ENCODE results near the gene LPO. TPM values are rescaled to one million over a fixed set of nuclear protein-coding genes. Genes with fewer than 3 reads are reported as not detected.
A peak's percentile ranks its signal among the peaks of the same experiment; 100 is the strongest.

LPO gene
- total RNA-seq, 2 experiments from 2014 or later, result not detected

DNA sequence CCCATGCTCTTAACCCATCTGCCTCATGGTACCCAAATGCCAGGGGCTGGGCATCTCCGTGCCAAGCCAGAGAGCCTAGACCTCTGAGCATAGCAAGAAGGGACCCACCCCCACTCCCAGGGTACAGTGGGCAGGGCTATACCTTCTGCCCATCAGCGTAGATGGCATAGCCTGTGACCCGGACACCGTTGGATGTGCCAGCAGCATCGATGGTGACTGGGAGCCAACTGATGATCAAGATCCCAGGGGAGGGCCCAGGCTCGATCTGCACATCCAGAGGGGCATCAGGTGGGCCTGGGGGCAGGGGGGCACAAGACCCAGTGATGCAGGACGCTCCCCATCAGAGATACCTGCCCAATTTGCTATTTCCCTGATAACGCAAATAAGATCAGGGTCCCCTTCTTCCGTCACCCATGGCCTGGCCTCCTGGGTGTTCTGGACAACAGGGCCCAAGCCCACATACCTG, 73.1 kb downstream of the LPO start:
- Mint-ChIP-seq H3K9me3 (no peaks in the 10 kb centered on the region), H3K4me3 (no peak overlapping the region), H3K36me3 (ENCODE audit: low read depth) (peaks cover 3% of the 10 kb centered on the region), H3K4me1 (ENCODE audit: low read depth) (no peaks in the 10 kb centered on the region), H3K27ac (no peak overlapping the region), H3K27me3 (ENCODE audit: low read depth) (no peaks in the 10 kb centered on the region)
- intact Hi-C loops (cut with micrococcal nuclease), result no loop called here
- CTCF ChIA-PET, result interaction anchor here (0.6 to 1.7 kb wide), 2 partner anchors 106 to 191 kb away, joined by 3 to 4 read pairs; partner anchors contain the start of gene RNF43
- DNase-seq, result peak; percentile 2

DNA sequence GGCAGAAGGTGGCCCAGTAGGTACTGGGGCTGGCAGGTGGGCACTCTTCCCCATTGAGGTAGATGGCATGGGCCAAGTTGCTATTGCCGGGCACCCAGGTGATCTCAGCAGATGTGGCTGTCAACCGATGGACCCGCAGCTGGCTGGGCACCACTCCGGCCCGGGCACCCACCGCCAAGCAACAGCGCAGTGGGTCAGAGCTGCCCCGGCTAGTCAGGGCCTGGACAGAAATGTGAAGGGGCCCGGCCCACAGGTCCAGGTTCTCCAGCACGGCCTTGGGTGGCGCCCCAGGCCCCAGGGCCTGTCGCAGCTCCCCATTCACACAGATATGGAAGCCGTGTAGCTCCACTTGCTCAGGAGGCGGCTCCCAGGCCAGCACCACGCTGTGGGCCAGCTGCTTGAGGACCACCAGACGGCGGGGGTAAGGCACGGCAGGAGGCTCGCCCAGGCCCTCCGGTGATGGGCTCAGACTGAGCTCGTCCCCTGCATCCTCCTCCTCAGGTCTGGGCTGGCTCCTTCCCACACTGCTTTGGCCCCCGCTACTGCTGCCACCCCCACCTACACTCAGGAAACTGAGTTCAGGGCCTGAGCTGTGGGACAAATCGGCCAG, 73.7 kb downstream of the LPO start:
- Mint-ChIP-seq H3K4me1 (ENCODE audit: low read depth) (no peaks in the 10 kb centered on the region), H3K4me3 (no peak overlapping the region), H3K36me3 (ENCODE audit: low read depth) (peaks cover 3% of the 10 kb centered on the region), H3K27ac (no peak overlapping the region), H3K9me3 (no peaks in the 10 kb centered on the region), H3K27me3 (ENCODE audit: low read depth) (no peaks in the 10 kb centered on the region)
- DNase-seq, result no peak
- CTCF ChIA-PET, result interaction anchor here (0.8 to 2.9 kb wide), 3 partner anchors 8 to 136 kb away, joined by 3 to 10 read pairs (median 5); no protein-coding TSS in a partner anchor
- intact Hi-C loops (cut with micrococcal nuclease), result no loop called here

DNA sequence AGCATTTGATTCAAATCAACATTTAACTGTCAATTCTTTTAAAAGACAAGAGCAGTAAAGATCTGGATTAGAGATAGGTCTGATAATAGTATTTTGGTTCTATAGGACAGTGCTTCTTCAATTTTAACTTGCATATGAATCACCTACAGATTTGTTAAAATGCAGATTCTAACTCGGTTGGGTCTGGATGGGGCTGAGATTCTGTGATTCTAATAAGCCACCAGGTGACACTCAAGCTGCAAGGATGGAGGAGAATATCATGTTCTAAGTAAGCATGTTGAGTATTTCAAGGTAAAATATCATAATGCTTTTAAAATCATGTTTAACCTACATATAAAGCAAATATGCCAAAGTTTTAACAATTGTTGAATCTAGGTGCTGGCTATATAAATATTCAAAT, 74.4 kb downstream of the LPO start:
- H3K9me3 Mint-ChIP-seq, result no peaks in the 10 kb centered on the region
- no peak overlapping the region for H3K27ac Mint-ChIP-seq
- H3K36me3 Mint-ChIP-seq (ENCODE audit: low read depth), result peaks cover 5% of the 10 kb centered on the region
- no peak overlapping the region for H3K4me3 Mint-ChIP-seq
- peak; percentile 3 for DNase-seq
- H3K27me3 Mint-ChIP-seq (ENCODE audit: low read depth), result no peaks in the 10 kb centered on the region
- peaks cover 7% of the 10 kb centered on the region for H3K4me1 Mint-ChIP-seq (ENCODE audit: low read depth)
- CTCF ChIA-PET, result interaction anchor here (0.7 to 2.9 kb wide), 4 partner anchors 9 to 135 kb away, joined by 3 to 10 read pairs (median 4); no protein-coding TSS in a partner anchor
- intact Hi-C loops (cut with micrococcal nuclease), result no loop called here

DNA sequence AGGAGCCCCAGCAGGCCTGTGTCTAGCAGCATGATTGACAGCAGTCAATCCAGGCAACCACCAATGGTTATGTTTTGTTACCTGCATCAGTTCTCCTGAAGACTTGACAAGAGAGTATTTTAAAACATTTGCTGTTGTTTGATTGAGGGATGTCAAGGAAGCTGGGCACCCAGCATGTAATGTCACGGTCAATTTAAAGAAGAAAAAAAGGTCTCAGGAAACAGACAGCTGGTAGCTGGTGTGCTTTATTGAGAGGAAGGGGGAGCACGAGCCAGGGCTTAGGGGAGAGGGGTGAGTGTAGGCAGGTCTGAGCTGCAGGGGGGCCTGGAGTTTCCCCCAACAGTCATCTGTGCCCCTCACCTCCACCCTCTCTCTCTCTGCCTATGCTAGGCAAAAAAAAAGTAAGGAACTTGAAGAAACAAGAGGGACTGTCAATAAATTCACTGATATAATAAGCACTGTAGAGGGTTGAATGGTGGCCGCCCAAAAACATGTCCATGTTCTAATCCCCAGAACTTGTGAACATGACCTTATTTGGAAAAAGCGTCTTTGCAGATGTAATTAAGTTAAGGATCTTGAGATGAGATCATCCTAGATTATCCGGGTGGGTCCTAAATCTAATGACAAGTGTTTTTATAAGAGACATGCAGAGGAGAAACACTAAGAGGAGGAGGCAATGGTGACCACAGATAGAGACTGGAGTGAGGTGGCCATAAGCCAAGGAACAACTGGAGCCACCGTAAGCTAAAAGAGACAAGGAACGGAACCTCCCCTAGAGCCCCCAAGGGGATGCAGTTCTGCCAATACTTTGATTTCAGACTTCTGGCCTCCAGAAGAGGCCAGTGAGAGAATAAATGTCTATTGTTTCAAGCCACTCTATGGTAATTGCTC, 75.7 kb downstream of the LPO start:
- peaks cover 11% of the 10 kb centered on the region for H3K4me1 Mint-ChIP-seq (ENCODE audit: low read depth)
- CTCF ChIA-PET, result interaction anchor here (0.5 to 5.5 kb wide), 8 partner anchors 9 to 174 kb away, joined by 3 to 92 read pairs (median 3); partner anchors contain the start of gene HSF5
- H3K36me3 Mint-ChIP-seq (ENCODE audit: low read depth), result peaks cover 4% of the 10 kb centered on the region
- H3K27me3 Mint-ChIP-seq (ENCODE audit: low read depth), result no peaks in the 10 kb centered on the region
- H3K9me3 Mint-ChIP-seq, result no peaks in the 10 kb centered on the region
- no peak for DNase-seq
- no peak overlapping the region for H3K27ac Mint-ChIP-seq
- intact Hi-C loops (cut with micrococcal nuclease), result no loop called here
- H3K4me3 Mint-ChIP-seq, result no peak overlapping the region

DNA sequence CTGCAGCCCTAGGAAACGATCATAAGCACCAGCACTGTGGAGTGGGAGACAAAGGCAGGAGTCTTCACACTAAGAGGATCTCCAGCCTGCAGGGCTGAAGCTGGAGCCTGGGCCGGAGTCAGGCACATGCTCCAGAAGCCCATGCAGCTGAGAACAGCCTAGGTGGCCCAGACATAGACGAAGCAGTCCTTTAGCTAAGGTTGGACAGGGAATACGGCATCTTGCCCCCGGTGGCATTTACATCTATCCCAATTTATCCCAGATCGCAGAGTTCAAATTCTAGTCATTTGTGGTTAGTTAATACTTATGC, 76.3 kb downstream of the LPO start:
- Mint-ChIP-seq H3K27ac (no peak overlapping the region), H3K9me3 (no peaks in the 10 kb centered on the region), H3K4me3 (no peak overlapping the region), H3K4me1 (ENCODE audit: low read depth) (peaks cover 11% of the 10 kb centered on the region), H3K27me3 (ENCODE audit: low read depth) (no peaks in the 10 kb centered on the region), H3K36me3 (ENCODE audit: low read depth) (peaks cover 2% of the 10 kb centered on the region)
- intact Hi-C loops (cut with micrococcal nuclease), result no loop called here
- CTCF ChIA-PET, result interaction anchor here (0.8 to 5.5 kb wide), 6 partner anchors 9 to 173 kb away, joined by 3 to 92 read pairs (median 6); partner anchors contain the start of genes HSF5 and RNF43
- DNase-seq, result no peak

DNA sequence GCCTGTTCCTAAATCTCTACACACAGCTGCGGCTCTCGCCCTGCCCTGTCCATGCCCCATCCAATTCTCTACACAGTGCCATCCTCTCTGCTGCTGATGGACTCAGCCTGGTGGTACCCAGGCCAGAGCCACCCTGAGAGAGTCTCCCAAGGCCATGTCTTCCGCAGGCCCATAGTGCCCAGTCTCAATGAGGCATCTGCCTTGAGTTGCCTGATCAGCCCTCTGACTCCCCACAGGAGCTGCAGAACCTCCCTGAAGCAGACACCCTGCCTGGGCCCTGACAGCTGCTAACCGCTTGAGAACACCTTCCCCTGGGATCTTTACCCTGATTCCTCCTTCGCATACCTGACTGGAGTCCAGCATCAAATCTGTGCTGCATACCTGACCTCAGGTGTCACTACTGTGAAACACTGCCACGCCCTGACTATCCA, 76.9 kb downstream of the LPO start:
- DNase-seq, result peak; percentile 3
- Mint-ChIP-seq H3K36me3 (ENCODE audit: low read depth) (peaks cover 2% of the 10 kb centered on the region), H3K27ac (no peak overlapping the region), H3K9me3 (no peaks in the 10 kb centered on the region), H3K27me3 (ENCODE audit: low read depth) (no peaks in the 10 kb centered on the region), H3K4me1 (ENCODE audit: low read depth) (peaks cover 11% of the 10 kb centered on the region), H3K4me3 (no peak overlapping the region)
- intact Hi-C loops (cut with micrococcal nuclease), result no loop called here
- CTCF ChIA-PET, result interaction anchor here (1.0 to 5.5 kb wide), 8 partner anchors 8 to 173 kb away, joined by 3 to 92 read pairs (median 10); partner anchors contain the start of genes HSF5 and RNF43

DNA sequence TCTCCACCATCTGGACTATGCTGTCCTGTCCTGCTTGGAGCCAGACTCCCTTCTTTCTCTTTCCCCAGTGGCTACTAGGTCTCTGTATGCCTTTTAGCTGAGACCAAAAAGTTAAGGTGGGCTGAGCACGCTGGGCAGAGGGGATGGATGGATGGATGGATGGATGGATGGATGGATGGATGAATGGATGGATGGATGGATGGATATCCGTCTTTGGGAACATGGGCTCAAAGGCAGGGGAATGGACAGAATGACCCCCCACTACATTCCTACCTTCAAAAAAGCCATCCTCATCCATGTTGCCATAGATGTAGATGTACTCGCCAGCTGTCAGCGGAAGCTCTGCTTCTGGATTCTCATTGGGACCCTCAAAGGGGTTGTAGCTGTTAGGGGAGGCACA, 77.4 kb downstream of the LPO start:
- no peaks in the 10 kb centered on the region for H3K9me3 Mint-ChIP-seq
- H3K36me3 Mint-ChIP-seq (ENCODE audit: low read depth), result peaks cover 2% of the 10 kb centered on the region
- H3K4me1 Mint-ChIP-seq (ENCODE audit: low read depth), result peaks cover 11% of the 10 kb centered on the region
- intact Hi-C loops (cut with micrococcal nuclease), result loop anchor here (2.0 kb wide), 1 partner anchor 67 kb away; no protein-coding TSS in a partner anchor
- no peak overlapping the region for H3K27ac Mint-ChIP-seq
- CTCF ChIA-PET, result interaction anchor here (0.5 to 5.5 kb wide), 8 partner anchors 12 to 172 kb away, joined by 3 to 92 read pairs (median 8); partner anchors contain the start of genes HSF5 and RNF43
- H3K4me3 Mint-ChIP-seq, result no peak overlapping the region
- peak; percentile 1 for DNase-seq
- H3K27me3 Mint-ChIP-seq (ENCODE audit: low read depth), result no peaks in the 10 kb centered on the region

DNA sequence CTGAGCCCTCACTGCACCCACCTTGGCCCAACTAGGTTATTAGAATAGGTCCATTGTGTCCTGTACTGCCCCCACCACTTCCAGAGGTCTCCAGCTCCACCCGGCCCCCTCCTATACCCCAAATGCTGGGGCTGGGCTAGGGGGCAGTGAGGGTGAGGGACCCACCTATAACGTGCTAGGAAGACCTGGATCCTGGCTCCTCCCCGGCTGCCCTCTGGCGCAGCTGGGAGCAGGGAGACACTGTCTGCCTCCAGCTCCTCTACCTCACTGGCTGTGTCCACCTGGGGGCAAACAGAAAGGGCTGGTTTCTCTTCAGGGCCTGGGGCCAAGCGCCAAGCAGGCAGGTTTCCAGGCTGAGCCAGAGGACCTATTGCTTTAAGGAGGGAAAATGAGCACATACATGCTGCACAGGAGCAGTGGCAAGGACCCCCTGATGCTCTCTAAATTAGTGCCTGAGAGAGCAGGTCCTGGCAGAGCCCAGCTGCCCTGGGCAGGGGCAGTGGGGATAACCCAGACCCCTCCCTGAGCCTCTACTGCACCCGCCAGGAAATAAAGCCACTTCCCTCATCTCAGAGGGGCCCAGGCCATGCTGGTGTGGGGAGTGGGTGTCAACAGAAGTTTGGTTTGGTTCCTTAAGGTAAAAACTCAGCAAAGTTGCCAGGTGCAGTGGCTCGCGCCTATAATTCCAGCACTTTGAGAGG, 78.0 kb downstream of the LPO start:
- Mint-ChIP-seq H3K9me3 (no peaks in the 10 kb centered on the region), H3K27ac (peak overlapping the region; percentile 81), H3K4me3 (no peak overlapping the region), H3K4me1 (ENCODE audit: low read depth) (peaks cover 11% of the 10 kb centered on the region), H3K36me3 (ENCODE audit: low read depth) (peaks cover 2% of the 10 kb centered on the region), H3K27me3 (ENCODE audit: low read depth) (no peaks in the 10 kb centered on the region)
- peak; percentile 3 for DNase-seq
- CTCF ChIA-PET, result interaction anchor here (0.5 to 5.5 kb wide), 31 partner anchors 8 to 175 kb away, joined by 3 to 92 read pairs (median 7); partner anchors contain the start of genes HSF5, RNF43 and SUPT4H1
- intact Hi-C loops (cut with micrococcal nuclease), result loop anchor here (2.0 kb wide), 1 partner anchor 68 kb away; no protein-coding TSS in a partner anchor

DNA sequence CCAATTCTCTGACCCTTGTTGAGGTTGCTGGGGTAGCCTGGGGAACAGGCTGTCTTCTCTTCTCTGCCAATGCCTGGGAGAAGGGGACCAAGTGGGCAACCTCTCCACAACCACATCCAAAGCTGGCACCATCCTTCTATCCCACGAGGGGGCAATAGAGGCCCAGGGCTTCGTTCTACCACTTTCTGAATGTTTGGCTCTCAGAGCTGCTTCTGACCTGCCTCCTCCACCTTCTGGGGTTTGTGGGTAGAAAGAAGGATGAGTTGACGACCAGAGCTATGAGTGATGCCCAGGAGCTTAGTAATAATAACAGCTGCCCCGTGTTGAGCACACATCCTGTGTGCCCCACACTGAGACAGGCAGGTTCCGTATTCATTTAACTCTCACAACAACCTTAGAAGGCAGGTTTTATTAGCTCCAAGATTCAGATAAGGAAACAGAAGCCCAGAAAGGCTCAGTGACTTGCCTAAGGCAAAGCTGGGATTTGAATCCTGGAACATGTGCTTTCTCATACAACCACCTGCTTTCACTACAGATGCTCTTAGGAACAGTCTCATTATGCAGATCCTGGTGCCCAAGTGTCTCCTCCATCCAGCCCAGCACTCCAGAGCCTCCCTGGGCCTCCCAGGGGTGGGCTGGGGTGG, 79.2 kb downstream of the LPO start:
- intact Hi-C loops (cut with micrococcal nuclease), result loop anchor here (1.0 to 2.0 kb wide), 8 partner anchors 12 to 201 kb away; partner anchors contain the start of genes RNF43 and SUPT4H1
- peaks cover 11% of the 10 kb centered on the region for H3K4me1 Mint-ChIP-seq (ENCODE audit: low read depth)
- peak overlapping the region; percentile 81 for H3K27ac Mint-ChIP-seq
- H3K9me3 Mint-ChIP-seq, result no peaks in the 10 kb centered on the region
- no peaks in the 10 kb centered on the region for H3K27me3 Mint-ChIP-seq (ENCODE audit: low read depth)
- DNase-seq, result peak; percentile 88
- no peak overlapping the region for H3K4me3 Mint-ChIP-seq
- CTCF ChIA-PET, result interaction anchor here (0.6 to 5.5 kb wide), 50 partner anchors 9 to 1188 kb away, joined by 3 to 92 read pairs (median 6); partner anchors contain the start of genes HSF5, MTMR4, RNF43 and SUPT4H1
- H3K36me3 Mint-ChIP-seq (ENCODE audit: low read depth), result peaks cover 6% of the 10 kb centered on the region

DNA sequence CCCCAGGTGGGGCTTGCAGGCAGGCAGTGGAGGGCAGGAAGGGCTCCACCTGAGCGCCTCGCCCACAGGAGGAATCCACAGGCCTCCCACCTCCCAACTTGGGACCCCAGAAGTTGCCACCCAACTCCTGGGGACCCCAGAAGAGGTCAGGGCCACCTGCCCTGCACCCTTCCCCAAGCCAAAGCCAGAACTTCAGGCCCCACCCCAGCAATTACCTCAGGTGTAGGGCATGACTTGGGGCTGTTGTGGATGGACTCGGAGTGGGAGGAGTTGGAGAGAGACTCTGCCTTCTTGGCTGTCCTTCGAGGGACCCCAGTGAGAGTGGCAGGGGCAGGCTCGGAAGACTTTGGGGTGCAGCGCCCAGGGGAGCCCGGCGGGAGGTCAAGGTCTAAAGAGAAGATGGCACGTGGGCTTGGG, 79.7 kb downstream of the LPO start:
- Mint-ChIP-seq H3K27me3 (ENCODE audit: low read depth) (no peaks in the 10 kb centered on the region), H3K4me1 (ENCODE audit: low read depth) (peaks cover 11% of the 10 kb centered on the region), H3K36me3 (ENCODE audit: low read depth) (peaks cover 6% of the 10 kb centered on the region), H3K9me3 (no peaks in the 10 kb centered on the region), H3K4me3 (no peak overlapping the region), H3K27ac (peak overlapping the region; percentile 79)
- DNase-seq, result peak; percentile 4
- CTCF ChIA-PET, result interaction anchor here (0.6 to 5.5 kb wide), 49 partner anchors 9 to 1188 kb away, joined by 3 to 92 read pairs (median 6); partner anchors contain the start of genes HSF5, MTMR4, RNF43 and SUPT4H1
- intact Hi-C loops (cut with micrococcal nuclease), result no loop called here

Data from activated naive CD4-positive, alpha-beta T cell treated with anti-CD3 and anti-CD28 coated beads for 36 hours (primary cell).